Suprapubic skin (tissue), 4 donors: ENCODE data around the gene FADD. TPM values are rescaled to one million over a fixed set of nuclear protein-coding genes. Genes with fewer than 3 reads are reported as not detected.
"Not testable (repeated sequence)": the region's sequence is repeated elsewhere in the genome, so short reads cannot be mapped to it uniquely, and the experiment has no call there.

Experiments
- DNase-seq, 2 donors: peaks; one replicate each; pipeline ENCODE4 v3.0.0-alpha.2; 2019; ENCODE audit warnings: low spot score in 2 of 2
- H3K27ac ChIP-seq: fragments of 200-600 bp; sonication (generic); one replicate; pipeline ENCODE4 v1.5.1; 2019
- H3K27me3 ChIP-seq: fragments of 200-600 bp; sonication (generic); one replicate; pipeline ENCODE4 v1.5.1; 2019
- H3K36me3 ChIP-seq: fragments of 200-600 bp; sonication (generic); one replicate; pipeline ENCODE4 v1.5.1; 2019
- H3K4me1 ChIP-seq: fragments of 200-600 bp; sonication (generic); one replicate; pipeline ENCODE4 v1.5.1; 2019
- H3K4me3 ChIP-seq: fragments of 200-600 bp; sonication (generic); one replicate; pipeline ENCODE4 v1.5.1; 2019; ENCODE audit warnings: mild to moderate bottlenecking
- H3K9me3 ChIP-seq: fragments of 200-600 bp; sonication (generic); one replicate; pipeline ENCODE4 v1.5.1; 2019
- CTCF ChIP-seq, 2 donors: fragments of 200-600 bp in 1 of 2; fragments of 450-650 bp in 1 of 2; sonication (generic) in 1 of 2; IDR thresholded peaks; one replicate each; pipeline ENCODE4 v1.5.1; 2016 to 2019; ENCODE audit warnings: antibody characterized with exemption in 2 of 2, mild to moderate bottlenecking in 1 of 2, moderate library complexity in 1 of 2
- EP300 ChIP-seq: sonication (generic); formaldehyde crosslinking; IDR thresholded peaks from one replicate; pipeline ENCODE4 v1.6.1; 2017; ENCODE audit warnings: antibody characterized with exemption
- POLR2A ChIP-seq, 2 donors: fragments of 450-650 bp; IDR thresholded peaks; one replicate each; pipeline ENCODE4 v1.6.1; 2017; ENCODE audit warnings: antibody characterized with exemption in 2 of 2, mild to moderate bottlenecking in 2 of 2, moderate library complexity in 2 of 2
- POLR2AphosphoS5 ChIP-seq, 3 donors: sonication (generic); formaldehyde crosslinking; IDR thresholded peaks; one replicate each; pipeline ENCODE4 v1.6.1; 2017; ENCODE audit warnings: antibody characterized with exemption in 3 of 3
- WGBS: methylation state at CpG from one replicate; pipeline ENCODE4 v1.1.5; 2018; 5-methylcytosine and 5-hydroxymethylcytosine counted together
- total RNA-seq, 4 donors: library from RNA; depleted of rRNA; stranded (reverse); fragments of >200 nt; gene quantifications; one replicate each; pipeline ENCODE4 v1.1.0, GENCODE V29; 2016

Gene FADD
- total RNA-seq, 4 donors from 2014 or later, result 12.3 to 29.3 (median 18.1) TPM

GRCh38 chr11:70210530-70210929 is 7.4 kb downstream of the FADD start:
- peaks cover 11% of the 10 kb centered on the region for H3K4me1 ChIP-seq
- no peaks in the 10 kb centered on the region for H3K27me3 ChIP-seq
- H3K4me3 ChIP-seq, result no peak overlapping the region
- peaks cover 34% of the 10 kb centered on the region for H3K36me3 ChIP-seq
- DNase-seq, result no peak
- H3K27ac ChIP-seq, result peak overlapping the region; percentile 48
- TF ChIP-seq POLR2A (IDR thresholded peaks at IDR 0.05), result no peak
- no peak for TF ChIP-seq EP300
- no peak for TF ChIP-seq POLR2AphosphoS5 (IDR thresholded peaks at IDR 0.05)
- no peak for TF ChIP-seq CTCF (IDR thresholded peaks at IDR 0.05)
- no peaks in the 10 kb centered on the region for H3K9me3 ChIP-seq
- WGBS, result 60% methylated on average over 5 of the region's 5 CpGs

- peaks cover 18% of the 10 kb centered on the region for H3K36me3 ChIP-seq
- DNase-seq, result no peak
- no peaks in the 10 kb centered on the region for H3K9me3 ChIP-seq
- no peak overlapping the region for H3K27ac ChIP-seq
- H3K4me3 ChIP-seq, result no peak overlapping the region
- peaks cover 11% of the 10 kb centered on the region for H3K4me1 ChIP-seq
- 80% methylated on average over 10 of the region's 13 CpGs for WGBS
- no peak for TF ChIP-seq EP300
- no peak for TF ChIP-seq CTCF (IDR thresholded peaks at IDR 0.05)
- TF ChIP-seq POLR2AphosphoS5 (IDR thresholded peaks at IDR 0.05), result no peak
- TF ChIP-seq POLR2A (IDR thresholded peaks at IDR 0.05), result no peak
- no peaks in the 10 kb centered on the region for H3K27me3 ChIP-seq
Observed at GRCh38 chr11:70212227-70212811, 9.2 kb downstream of the FADD start.

- not testable (repeated sequence) for H3K36me3 ChIP-seq, H3K27ac ChIP-seq
- 79% methylated on average over 5 of the region's 5 CpGs for WGBS
Observed at GRCh38 chr11:70217388-70217787, 14.3 kb downstream of the FADD start.

GRCh38 chr11:70218076-70218475 is 15.0 kb downstream of the FADD start:
- not testable (repeated sequence) for H3K27ac ChIP-seq, H3K4me1 ChIP-seq, H3K27me3 ChIP-seq, H3K36me3 ChIP-seq, H3K9me3 ChIP-seq, DNase-seq, H3K4me3 ChIP-seq
- WGBS, result 77% methylated on average over 8 of the region's 8 CpGs

More at GRCh38 chr11:70217388-70217787, 14.3 kb downstream of the FADD start:
- H3K27me3 ChIP-seq, H3K4me3 ChIP-seq, H3K4me1 ChIP-seq, H3K9me3 ChIP-seq, DNase-seq: not testable (repeated sequence)

GRCh38 chr11:70220136-70220535 is 17.0 kb downstream of the FADD start:
- DNase-seq, result no peak
- Histone ChIP-seq H3K36me3 (no peaks in the 10 kb centered on the region), H3K27me3 (no peaks in the 10 kb centered on the region), H3K4me3 (no peak overlapping the region), H3K27ac (no peak overlapping the region), H3K9me3 (no peaks in the 10 kb centered on the region), H3K4me1 (no peaks in the 10 kb centered on the region)
- 73% methylated on average over 3 of the region's 3 CpGs for WGBS
- TF ChIP-seq POLR2AphosphoS5 (IDR thresholded peaks at IDR 0.05) (no peak), CTCF (IDR thresholded peaks at IDR 0.05) (no peak), POLR2A (IDR thresholded peaks at IDR 0.05) (no peak), EP300 (no peak)

- H3K27me3 ChIP-seq, result no peaks in the 10 kb centered on the region
- no peak overlapping the region for H3K4me3 ChIP-seq
- DNase-seq, result no peak
- H3K9me3 ChIP-seq, result no peaks in the 10 kb centered on the region
- no peaks in the 10 kb centered on the region for H3K36me3 ChIP-seq
- H3K27ac ChIP-seq, result no peak overlapping the region
- WGBS, result 64% methylated on average over 1 of the region's 1 CpG
- no peak for TF ChIP-seq CTCF (IDR thresholded peaks at IDR 0.05)
- TF ChIP-seq EP300, result no peak
- no peak for TF ChIP-seq POLR2A (IDR thresholded peaks at IDR 0.05)
- no peak for TF ChIP-seq POLR2AphosphoS5 (IDR thresholded peaks at IDR 0.05)
- H3K4me1 ChIP-seq, result peaks cover 2% of the 10 kb centered on the region
Observed at GRCh38 chr11:70220920-70221319, 17.8 kb downstream of the FADD start.
